Activated CD4-positive, alpha-beta T cell treated with anti-CD3 and anti-CD28 coated beads, Interleukin-2, amount 50 U/mL, for 1 hour (primary cell): ENCODE data around the gene TRAF3.

ENCODE experiments used
- DNase-seq: peaks from one replicate; pipeline ENCODE4 v3.0.0-alpha.2; 2020

Gene TRAF3

GRCh38 chr14:102778338-102779083 is 1.3 kb downstream of the TRAF3 start:
- peak; percentile 15 for DNase-seq

GRCh38 chr14:102779084-102779462 is 1.8 kb downstream of the TRAF3 start:
- no peak for DNase-seq

- no peak for DNase-seq
These were observed 2.5 kb downstream of the TRAF3 start for GRCh38 chr14:102779574-102780315.

- no peak for DNase-seq
These were observed 3.8 kb downstream of the TRAF3 start for GRCh38 chr14:102781063-102781462.

GRCh38 chr14:102782974-102783373 is 5.7 kb downstream of the TRAF3 start:
- no peak for DNase-seq

- DNase-seq = no peak
These were observed 7.8 kb downstream of the TRAF3 start for GRCh38 chr14:102784892-102785594.

GRCh38 chr14:102785595-102785963 is 8.3 kb downstream of the TRAF3 start:
- DNase-seq = no peak

- no peak for DNase-seq
These were observed 9.5 kb downstream of the TRAF3 start for GRCh38 chr14:102786768-102787167.

- DNase-seq = no peak
These were observed 12.1 kb downstream of the TRAF3 start for GRCh38 chr14:102789349-102789748.

- DNase-seq = no peak
These were observed 16.5 kb downstream of the TRAF3 start for GRCh38 chr14:102793531-102794328.

- peak; percentile 30 for DNase-seq
These were observed 18.0 kb downstream of the TRAF3 start for GRCh38 chr14:102795060-102795925.

GRCh38 chr14:102796661-102797190 is 19.5 kb downstream of the TRAF3 start:
- no peak for DNase-seq

GRCh38 chr14:102798926-102799325 is 21.7 kb downstream of the TRAF3 start:
- no peak for DNase-seq

- no peak for DNase-seq
These were observed 22.7 kb downstream of the TRAF3 start for GRCh38 chr14:102799684-102800562.

GRCh38 chr14:102802834-102803523 is 25.7 kb downstream of the TRAF3 start:
- DNase-seq = no peak

- no peak for DNase-seq
These were observed 27.6 kb downstream of the TRAF3 start for GRCh38 chr14:102804858-102805257.

GRCh38 chr14:102805371-102805891 is 28.2 kb downstream of the TRAF3 start:
- peak; percentile 27 for DNase-seq

GRCh38 chr14:102805941-102806340 is 28.7 kb downstream of the TRAF3 start:
- DNase-seq = no peak

- DNase-seq = no peak
These were observed 29.2 kb downstream of the TRAF3 start for GRCh38 chr14:102806447-102806846.

- no peak for DNase-seq
These were observed 29.8 kb downstream of the TRAF3 start for GRCh38 chr14:102807013-102807406.
